Effector CD8-positive, alpha-beta T cell (primary cell): ENCODE data around the gene GPR153.
"Not testable (repeated sequence)": the region's sequence is repeated elsewhere in the genome, so short reads cannot be mapped to it uniquely, and the experiment has no call there.

ENCODE experiments used
- DNase-seq: peaks from one replicate; lab custom pipeline; 2025; lab: John Stamatoyannopoulos, UW

GPR153 gene

GRCh38 chr1:6233376-6233775, 27.5 kb downstream of the GPR153 start:
- no peak for DNase-seq

DNA sequence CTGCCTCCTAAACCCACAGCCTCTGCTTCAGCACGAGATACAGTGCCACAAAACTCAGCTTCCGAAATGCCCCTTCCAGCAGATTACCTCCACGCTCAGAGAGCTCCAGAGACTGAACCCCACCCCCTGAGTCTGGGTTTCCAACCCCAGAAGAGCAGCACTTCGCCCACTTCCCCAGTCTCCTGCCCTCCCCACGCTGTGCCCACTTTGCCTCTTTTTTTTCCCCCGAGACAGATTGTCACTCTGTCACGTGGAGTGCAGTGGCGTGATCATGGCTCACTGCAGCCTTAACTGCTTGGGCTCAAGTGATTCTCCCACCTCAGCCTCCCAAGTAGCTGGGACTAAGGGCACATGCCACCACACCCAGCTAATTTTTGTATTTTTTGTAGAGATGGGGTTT, 35.2 kb downstream of the GPR153 start:
- DNase-seq = no peak

DNA sequence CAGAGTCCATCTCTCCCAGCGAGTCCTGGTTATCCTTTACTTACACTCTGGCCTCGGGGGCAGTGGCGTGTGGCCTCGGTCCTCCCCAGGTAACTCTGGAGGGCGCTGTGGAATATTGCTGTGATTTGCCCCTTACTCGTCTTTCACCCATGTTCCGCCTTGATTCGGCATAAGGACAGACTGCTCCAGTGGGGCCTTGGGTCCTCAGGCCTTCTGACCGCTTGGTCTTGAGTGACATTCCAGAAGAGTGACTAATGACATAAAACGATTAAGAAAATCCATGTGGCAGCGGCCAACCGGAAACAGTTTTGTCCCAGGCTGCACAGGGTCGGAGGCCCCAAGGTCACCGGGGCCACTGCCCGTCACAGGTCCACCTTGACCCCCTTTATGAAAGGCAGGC, 36.2 kb downstream of the GPR153 start:
- DNase-seq = no peak

- no peak for DNase-seq
Observed at GRCh38 chr1:6223617-6224016, 37.3 kb downstream of the GPR153 start.

- DNase-seq = no peak
Observed at GRCh38 chr1:6222636-6223035, 38.3 kb downstream of the GPR153 start.

DNA sequence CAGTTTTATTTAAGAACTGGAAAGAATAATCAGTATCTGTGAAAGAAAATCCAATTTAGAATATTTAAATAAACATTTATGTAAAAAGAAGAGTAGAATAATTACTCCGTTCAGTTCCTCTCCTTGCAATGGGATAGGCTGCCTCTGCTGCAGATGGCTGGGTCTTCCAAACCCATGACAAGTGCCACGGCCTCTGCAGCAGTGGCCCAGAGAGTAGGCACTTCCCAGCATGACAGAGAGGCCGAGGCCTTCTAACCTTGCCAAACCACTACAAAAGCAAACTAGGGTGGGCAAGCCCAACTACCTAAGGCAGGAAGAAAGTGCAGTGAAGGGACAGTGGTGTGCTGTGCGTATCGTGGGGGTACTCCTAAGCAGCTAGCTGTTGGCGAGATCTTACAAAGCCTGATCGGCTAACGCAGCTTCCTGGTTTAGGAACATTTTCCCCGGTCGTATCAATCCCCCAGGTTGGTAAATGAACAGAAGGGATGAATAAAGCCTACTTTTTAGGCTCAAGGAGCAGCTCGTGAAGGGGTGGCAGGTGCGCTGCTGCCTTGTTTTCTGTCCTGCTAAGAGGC, 39.6 kb downstream of the GPR153 start:
- DNase-seq = no peak

- no peak for DNase-seq
Observed at GRCh38 chr1:6220236-6220635, 40.7 kb downstream of the GPR153 start.

DNA sequence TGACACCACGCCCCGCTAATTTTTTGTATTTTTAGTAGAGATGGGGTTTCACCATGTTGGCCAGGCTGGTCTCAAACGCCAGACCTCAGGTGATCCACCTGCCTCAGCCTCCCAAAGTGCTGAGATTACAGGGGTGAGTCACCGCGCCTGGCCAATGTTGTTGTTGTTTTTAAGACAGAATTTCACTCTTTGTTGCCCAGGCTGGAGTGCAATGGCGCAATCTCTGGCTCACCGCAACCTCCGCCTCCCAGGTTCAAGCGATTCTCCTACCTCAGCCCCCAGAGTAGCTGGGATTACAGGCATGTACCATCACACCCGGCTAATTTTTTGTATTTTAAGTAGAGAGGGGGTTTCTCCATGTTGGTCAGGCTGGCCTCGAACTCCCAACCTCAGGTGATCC, 41.3 kb downstream of the GPR153 start:
- not testable (repeated sequence) for DNase-seq

DNA sequence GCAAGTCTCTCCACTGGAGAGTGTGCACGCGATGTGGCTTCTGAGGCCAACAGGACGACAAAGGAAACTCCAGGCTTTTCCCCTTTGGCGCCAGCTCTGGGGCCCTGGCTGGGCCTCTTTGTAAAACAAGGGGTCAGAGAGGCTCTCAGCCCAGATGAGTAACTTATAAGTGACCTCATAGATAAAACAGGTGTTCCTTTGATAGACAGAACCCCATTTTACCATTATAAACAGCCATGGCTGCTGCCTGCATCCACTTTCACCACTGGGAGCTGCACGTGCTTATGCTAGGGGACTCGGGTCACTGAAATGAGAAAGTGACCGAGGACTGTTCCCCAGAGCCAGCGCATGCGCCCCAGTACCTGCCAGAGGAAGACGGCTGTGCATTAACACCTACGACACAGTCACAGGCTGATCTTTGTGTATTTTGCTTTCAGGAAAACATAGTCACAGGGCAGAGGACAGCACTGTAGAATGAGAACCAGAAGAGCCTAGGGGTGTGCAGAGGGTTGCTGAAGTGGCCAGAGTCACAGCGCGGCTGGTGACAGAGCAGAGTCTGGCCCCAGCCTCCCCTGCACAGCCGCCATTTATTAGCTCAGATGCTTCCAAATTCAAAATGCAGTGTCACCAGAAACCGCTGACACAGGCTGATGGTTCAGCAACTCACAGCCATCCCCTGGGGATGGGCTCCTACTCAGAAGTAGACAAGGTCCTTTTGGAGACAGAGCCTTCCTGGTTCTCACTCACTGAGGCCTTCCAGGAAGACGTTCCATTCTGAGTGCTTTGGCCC, 42.3 kb downstream of the GPR153 start:
- DNase-seq = no peak

DNA sequence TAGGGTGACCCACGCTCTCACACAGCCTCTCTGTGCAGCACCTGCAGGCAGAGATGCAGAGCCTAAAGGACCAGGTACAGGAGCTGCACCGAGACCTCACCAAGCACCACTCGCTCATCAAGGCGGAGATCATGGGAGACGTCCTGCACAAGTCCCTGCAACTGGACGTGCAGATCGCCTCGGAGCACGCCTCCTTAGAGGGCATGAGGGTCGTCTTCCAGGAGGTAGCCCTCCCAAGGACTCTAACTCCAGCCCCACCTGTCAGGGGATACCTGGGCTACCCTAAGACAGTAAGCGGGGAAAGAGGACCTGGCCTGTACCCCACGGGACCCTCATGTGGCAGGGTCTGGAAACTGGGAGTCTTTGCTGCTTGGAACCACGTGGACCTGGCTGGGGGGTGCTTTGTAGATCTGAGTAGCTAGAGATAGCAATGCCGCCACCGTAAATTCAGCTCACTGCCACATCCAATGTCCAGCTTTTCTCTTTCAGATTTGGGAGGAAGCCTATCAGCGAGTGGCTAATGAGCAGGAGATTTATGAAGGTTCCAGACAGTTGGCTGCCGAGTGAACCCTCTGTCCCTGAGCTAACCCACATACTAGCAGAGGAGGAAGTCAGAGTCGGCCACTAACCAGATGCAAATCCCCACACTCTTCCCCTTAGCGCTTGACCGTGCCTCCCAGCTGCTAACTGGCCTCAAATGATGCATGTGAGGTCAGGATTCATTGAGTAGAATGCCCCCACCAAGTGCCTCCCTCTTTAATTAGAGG, 48.5 kb downstream of the GPR153 start:
- no peak for DNase-seq

DNA sequence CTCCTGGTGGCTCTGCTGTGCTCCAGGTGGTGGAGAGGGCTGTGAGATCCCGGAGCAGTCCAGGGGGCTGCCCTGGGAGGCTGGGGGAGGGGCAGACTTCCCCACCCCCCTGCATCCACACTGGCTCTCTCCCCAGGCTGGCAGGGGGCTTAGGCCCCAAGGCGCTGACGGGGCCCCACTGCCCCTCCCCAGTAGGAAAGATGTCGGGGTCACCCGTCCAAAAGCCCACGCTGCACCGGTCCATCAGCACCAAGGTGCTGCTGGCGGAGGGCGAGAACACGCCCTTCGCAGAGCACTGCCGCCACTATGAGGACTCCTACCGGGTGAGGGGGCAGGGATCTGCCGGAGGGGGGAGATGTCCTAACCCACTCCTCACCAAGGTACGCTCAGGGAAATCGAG, 49.2 kb downstream of the GPR153 start:
- no peak for DNase-seq

DNA sequence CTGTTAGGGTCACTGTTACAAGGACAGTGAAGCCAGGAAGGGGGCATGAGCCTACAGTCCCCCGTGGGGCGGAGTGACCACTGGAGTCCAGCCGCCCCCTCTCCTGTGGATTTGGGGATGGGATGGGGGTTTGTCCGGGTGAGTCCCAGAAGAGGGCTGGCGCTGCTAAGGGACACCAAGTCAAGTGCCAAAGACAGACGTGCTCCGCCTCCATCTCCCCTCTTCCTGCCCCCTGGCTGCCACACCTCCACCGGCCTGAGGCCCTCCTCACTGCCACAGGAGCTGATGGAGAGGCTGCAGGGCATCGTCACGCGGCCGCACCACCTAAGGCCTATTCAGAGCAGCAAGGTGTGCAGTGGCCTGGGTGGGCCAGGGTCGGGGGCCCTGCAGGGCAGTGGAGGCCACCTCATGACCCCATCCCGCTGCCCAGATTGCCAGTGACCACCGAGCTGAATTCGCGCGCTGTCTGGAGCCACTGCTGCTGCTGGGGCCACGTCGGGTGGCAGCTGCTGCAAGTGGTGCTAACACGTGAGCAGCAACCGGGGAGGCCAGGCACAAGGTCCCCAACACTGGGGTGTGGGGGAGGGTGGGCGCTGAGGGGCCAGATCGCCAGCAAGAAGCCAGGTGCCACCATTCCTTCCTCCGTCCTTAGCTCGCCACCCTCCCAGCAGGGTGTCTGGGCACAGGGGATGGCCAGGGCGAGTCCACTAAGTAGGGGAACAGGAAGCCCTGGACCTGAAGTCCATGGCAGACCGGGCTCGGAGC, 50.1 kb downstream of the GPR153 start:
- DNase-seq = no peak

- DNase-seq = no peak
Observed at GRCh38 chr1:6209661-6210580, 51.0 kb downstream of the GPR153 start.

DNA sequence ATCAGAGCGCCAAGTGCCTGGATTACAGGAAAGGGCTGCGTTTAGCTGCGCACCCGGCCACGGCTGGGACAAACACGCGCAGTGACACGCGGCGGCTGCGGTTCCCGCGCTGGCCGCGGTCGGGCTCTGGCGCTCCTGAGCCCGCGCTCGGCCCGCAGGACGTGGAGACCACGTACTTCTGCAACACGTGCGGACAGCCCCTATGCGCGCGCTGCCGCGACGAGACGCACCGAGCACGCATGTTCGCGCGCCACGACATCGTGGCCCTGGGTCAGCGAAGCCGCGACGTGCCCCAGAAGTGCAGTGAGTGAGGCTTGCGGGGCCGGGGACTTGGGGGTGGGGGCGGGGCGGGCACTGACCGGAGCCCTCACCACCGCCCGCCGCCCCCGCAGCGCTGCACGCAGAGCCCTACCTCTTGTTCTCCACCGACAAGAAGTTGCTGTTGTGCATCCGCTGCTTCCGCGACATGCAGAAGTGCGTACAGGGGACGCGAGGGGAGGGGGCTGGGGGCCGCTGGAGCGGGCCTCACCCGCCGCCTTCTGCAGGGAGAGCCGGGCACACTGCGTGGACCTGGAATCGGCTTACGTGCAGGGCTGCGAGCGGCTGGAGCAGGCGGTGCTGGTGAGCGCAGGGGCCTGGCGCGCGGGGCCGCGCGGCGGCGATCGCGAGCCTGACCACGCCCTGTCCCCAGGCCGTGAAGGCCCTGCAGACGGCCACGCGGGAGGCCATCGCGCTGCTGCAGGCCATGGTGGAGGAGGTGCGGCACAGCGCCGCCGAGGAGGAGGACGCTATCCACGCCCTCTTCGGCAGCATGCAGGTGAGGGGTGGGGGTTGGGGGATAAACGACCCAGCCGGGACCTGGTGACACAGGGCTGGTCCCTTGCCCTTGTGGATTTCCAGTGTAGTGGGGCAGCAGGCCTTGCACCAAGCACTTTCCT, 51.9 kb downstream of the GPR153 start:
- DNase-seq = no peak

- no peak for DNase-seq
Observed at GRCh38 chr1:6207921-6208320, 53.0 kb downstream of the GPR153 start.

GRCh38 chr1:6207075-6207885, 53.6 kb downstream of the GPR153 start:
- no peak for DNase-seq

GRCh38 chr1:6206520-6206855, 54.4 kb downstream of the GPR153 start:
- DNase-seq = no peak

GRCh38 chr1:6205849-6206519, 54.9 kb downstream of the GPR153 start, which contains the start of gene RNF207:
Gene RNF207, plus strand, starts transcription at chr1:6206119. Its CDS starts 417 bp downstream, at chr1:6206536.
- DNase-seq = peak; percentile 13

GRCh38 chr1:6202256-6202655, 58.6 kb downstream of the GPR153 start:
- DNase-seq = no peak
